Fibroblast of villous mesenchyme (primary cell): ENCODE data around the gene BOLA3. TPM values are rescaled to one million over a fixed set of nuclear protein-coding genes. Genes with fewer than 3 reads are reported as not detected.

Experiments
- DNase-seq: peaks from one replicate; pipeline ENCODE4 v3.0.0-alpha.2; 2010; ENCODE audit warnings: low read depth
- H3K4me3 ChIP-seq: 2 replicates; pipeline ENCODE4 v1.5.1; 2011; ENCODE audit warnings: low read depth, mild to moderate bottlenecking, low read length
- CTCF ChIP-seq: IDR thresholded peaks from 2 replicates; pipeline ENCODE4 v1.5.1; 2012; ENCODE audit warnings: low read depth, mild to moderate bottlenecking, low read length; ENCODE audit not compliant: insufficient read depth
- total RNA-seq: library from RNA; depleted of rRNA; stranded (reverse); fragments of >200 nt; gene quantifications from 2 replicates; pipeline ENCODE4 v1.2.3, GENCODE V29; 2012

The BOLA3 gene
- total RNA-seq, 1 donor = 50.1 TPM

GRCh38 chr2:74186038-74186437 is 38.3 kb upstream of the BOLA3 start:
- TF ChIP-seq CTCF = no peak
- no peak for DNase-seq
- H3K4me3 ChIP-seq = no peak overlapping the region

- DNase-seq = no peak
- no peak overlapping the region for H3K4me3 ChIP-seq
- no peak for TF ChIP-seq CTCF
Measured at GRCh38 chr2:74183878-74184277, 36.2 kb upstream of the BOLA3 start.

GRCh38 chr2:74181739-74182138 is 34.0 kb upstream of the BOLA3 start:
- H3K4me3 ChIP-seq = no peak overlapping the region
- peak; percentile 24 for DNase-seq
- TF ChIP-seq CTCF = no peak

GRCh38 chr2:74179063-74179865 is 31.6 kb upstream of the BOLA3 start:
- peak; percentile 27 for TF ChIP-seq CTCF
- DNase-seq = no peak
- peak overlapping the region; percentile 86 for H3K4me3 ChIP-seq

GRCh38 chr2:74178211-74179062 is 30.7 kb upstream of the BOLA3 start, which contains the start of gene MOB1A:
MOB1A (minus strand) TSS chr2:74178879; CDS start chr2:74178674, 205 bp downstream.
- DNase-seq = peak; percentile 99
- TF ChIP-seq CTCF = no peak
- peak within 1 kb of the TSS; percentile 86 for H3K4me3 ChIP-seq

GRCh38 chr2:74177696-74178095 is 30.0 kb upstream of the BOLA3 start:
- DNase-seq = no peak
- TF ChIP-seq CTCF = no peak
- peak overlapping the region; percentile 86 for H3K4me3 ChIP-seq
